ENCODE results near the gene PCDH10.

Gene PCDH10

GRCh38 chr4:133145241-133145640 lies 3.9 kb upstream of the PCDH10 start:
- Histone ChIP-seq H2AFZ (ENCODE audit: low read depth, low read length, severe bottlenecking) (no peak overlapping the region), H4K20me1 (ENCODE audit: low read depth, low read length) (no peaks in the 10 kb centered on the region), H3K9me3 (ENCODE audit: insufficient read depth, low read length) (no peaks in the 10 kb centered on the region), H3K9me2 (replicated peaks; ENCODE audit: insufficient read depth, low read length) (no peaks in the 10 kb centered on the region), H3K27ac (ENCODE audit: low read depth, low read length) (no peak overlapping the region), H3K27me3 (ENCODE audit: low read length) (no peaks in the 10 kb centered on the region), H3K36me3 (ENCODE audit: low read length) (no peaks in the 10 kb centered on the region), H3K79me2 (ENCODE audit: insufficient read depth, low read length) (no peaks in the 10 kb centered on the region), H3K4me3 (ENCODE audit: insufficient read depth, low read length, poor library complexity, severe bottlenecking) (no peak overlapping the region), H3K9ac (ENCODE audit: low read length) (no peak overlapping the region), H3F3A (ENCODE audit: insufficient read depth) (no peaks in the 10 kb centered on the region), H3K4me2 (ENCODE audit: low read depth, low read length, poor library complexity, severe bottlenecking) (no peak overlapping the region)
- no peak for TF ChIP-seq EZH2phosphoT487 (conservative IDR thresholded peaks at IDR 0.05; ENCODE audit: low read length)
- TF ChIP-seq CTCF (IDR thresholded peaks at IDR 0.05; ENCODE audit: insufficient read depth, low read length, poor library complexity, severe bottlenecking), result no peak

GRCh38 chr4:133145758-133146573 lies 3.1 kb upstream of the PCDH10 start:
- no peak overlapping the region for H3K4me2 ChIP-seq (ENCODE audit: low read depth, low read length, poor library complexity, severe bottlenecking)
- no peak for TF ChIP-seq CTCF (IDR thresholded peaks at IDR 0.05; ENCODE audit: insufficient read depth, low read length, poor library complexity, severe bottlenecking)
- TF ChIP-seq EZH2phosphoT487 (conservative IDR thresholded peaks at IDR 0.05; ENCODE audit: low read length), result no peak
- H3K27ac ChIP-seq (ENCODE audit: low read depth, low read length), result no peak overlapping the region
- no peaks in the 10 kb centered on the region for H3K27me3 ChIP-seq (ENCODE audit: low read length)
- H3K36me3 ChIP-seq (ENCODE audit: low read length), result no peaks in the 10 kb centered on the region
- H3F3A ChIP-seq (ENCODE audit: insufficient read depth), result no peaks in the 10 kb centered on the region
- H2AFZ ChIP-seq (ENCODE audit: low read depth, low read length, severe bottlenecking), result no peak overlapping the region
- no peak overlapping the region for H3K4me3 ChIP-seq (ENCODE audit: insufficient read depth, low read length, poor library complexity, severe bottlenecking)
- H3K9ac ChIP-seq (ENCODE audit: low read length), result no peak overlapping the region
- no peaks in the 10 kb centered on the region for H3K79me2 ChIP-seq (ENCODE audit: insufficient read depth, low read length)
- H3K9me2 ChIP-seq (replicated peaks; ENCODE audit: insufficient read depth, low read length), result no peaks in the 10 kb centered on the region
- no peaks in the 10 kb centered on the region for H3K9me3 ChIP-seq (ENCODE audit: insufficient read depth, low read length)
- H4K20me1 ChIP-seq (ENCODE audit: low read depth, low read length), result no peaks in the 10 kb centered on the region

- H3K9me2 ChIP-seq (replicated peaks; ENCODE audit: insufficient read depth, low read length), result no peaks in the 10 kb centered on the region
- no peak overlapping the region for H3K4me3 ChIP-seq (ENCODE audit: insufficient read depth, low read length, poor library complexity, severe bottlenecking)
- H3K27ac ChIP-seq (ENCODE audit: low read depth, low read length), result no peak overlapping the region
- no peaks in the 10 kb centered on the region for H3K79me2 ChIP-seq (ENCODE audit: insufficient read depth, low read length)
- no peak overlapping the region for H3K4me2 ChIP-seq (ENCODE audit: low read depth, low read length, poor library complexity, severe bottlenecking)
- no peaks in the 10 kb centered on the region for H3K9me3 ChIP-seq (ENCODE audit: insufficient read depth, low read length)
- H3K27me3 ChIP-seq (ENCODE audit: low read length), result no peaks in the 10 kb centered on the region
- no peak overlapping the region for H2AFZ ChIP-seq (ENCODE audit: low read depth, low read length, severe bottlenecking)
- no peak for TF ChIP-seq EZH2phosphoT487 (conservative IDR thresholded peaks at IDR 0.05; ENCODE audit: low read length)
- H4K20me1 ChIP-seq (ENCODE audit: low read depth, low read length), result no peaks in the 10 kb centered on the region
- no peaks in the 10 kb centered on the region for H3F3A ChIP-seq (ENCODE audit: insufficient read depth)
- H3K9ac ChIP-seq (ENCODE audit: low read length), result no peak overlapping the region
- H3K36me3 ChIP-seq (ENCODE audit: low read length), result no peaks in the 10 kb centered on the region
Observed at GRCh38 chr4:133146574-133147241, 2.4 kb upstream of the PCDH10 start.

Measured in SU-DHL-6 (cell line).